Islet of Langerhans (tissue), 1 donor: ENCODE results near the gene PPP1R16B.

Experiments
- FAIRE-seq: peaks from one replicate; lab custom pipeline; 2011; peaks lifted over from hg19 to GRCh38; lab: Jason Lieb, UNC

PPP1R16B gene

DNA sequence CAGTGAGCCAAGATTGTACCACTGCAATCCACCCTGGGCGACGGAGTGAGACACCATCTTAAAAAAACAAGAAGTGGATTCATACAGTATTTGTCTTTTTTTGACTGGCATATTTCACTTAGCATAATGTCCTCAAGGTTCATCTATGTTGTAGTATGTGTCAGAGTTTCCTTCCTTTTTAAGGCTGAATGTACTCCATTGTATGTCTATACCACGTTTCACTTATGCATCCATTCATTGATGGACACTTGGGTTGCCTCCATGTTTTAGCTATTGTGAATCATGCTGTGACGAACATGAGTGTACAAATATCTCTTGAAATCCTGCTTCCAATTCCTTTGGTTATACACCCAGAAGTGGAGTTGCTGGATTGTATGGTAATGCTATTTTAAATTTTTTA is 91.8 kb downstream of the PPP1R16B start:
- FAIRE-seq: no peak

DNA sequence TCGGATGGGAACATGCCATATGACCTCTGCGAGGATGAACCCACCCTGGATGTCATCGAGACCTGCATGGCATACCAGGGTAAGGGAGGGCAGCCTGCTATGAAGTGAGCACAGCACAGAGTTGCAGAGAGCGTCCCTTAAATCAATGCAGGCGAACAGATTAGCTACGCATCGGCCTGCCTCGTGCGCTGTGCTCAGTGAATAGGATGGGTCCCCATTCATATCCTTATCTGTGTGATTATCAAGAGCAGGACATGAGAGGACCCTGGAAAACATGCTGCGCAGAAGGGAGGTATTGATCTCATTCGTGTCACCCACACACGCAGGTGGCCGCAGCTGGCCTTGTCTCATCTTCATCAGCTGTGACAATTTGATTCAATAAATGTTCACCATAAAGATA is 95.1 kb downstream of the PPP1R16B start:
- no peak for FAIRE-seq

DNA sequence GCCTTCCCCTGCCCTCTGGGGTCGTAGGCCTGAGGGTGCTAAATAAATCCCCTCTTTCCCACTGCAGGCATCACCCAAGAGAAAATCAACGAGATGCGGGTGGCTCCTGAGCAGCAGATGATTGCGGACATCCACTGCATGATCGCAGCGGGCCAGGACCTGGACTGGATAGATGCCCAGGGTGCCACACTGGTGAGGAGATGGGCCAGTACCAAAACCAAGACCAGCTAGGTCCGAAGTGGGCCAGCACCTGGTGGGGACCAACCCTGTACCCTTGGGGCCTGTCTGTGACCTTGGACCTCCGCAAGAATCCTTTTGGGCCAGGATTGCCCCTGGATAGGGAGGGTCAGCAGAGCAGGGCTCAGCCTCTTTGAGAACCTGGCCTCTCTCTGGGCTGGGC is 97.1 kb downstream of the PPP1R16B start:
- FAIRE-seq: no peak

DNA sequence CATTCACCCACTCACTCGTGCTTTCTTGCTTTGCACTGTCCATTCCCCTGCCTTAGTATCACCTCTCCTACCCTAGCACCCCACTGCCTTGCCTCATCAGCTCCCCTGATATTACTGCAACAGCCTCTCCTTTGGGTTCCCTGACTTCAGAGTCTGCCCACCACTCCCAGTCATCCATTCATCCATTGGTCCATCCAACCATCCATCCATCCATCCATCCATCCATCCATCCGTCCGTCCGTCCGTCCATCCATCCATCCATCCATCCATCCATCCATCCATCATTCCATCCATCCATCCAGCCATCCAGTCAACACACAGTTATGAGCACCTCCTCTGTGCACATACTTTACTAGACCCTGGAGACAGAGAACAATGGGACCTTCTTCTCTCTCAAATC is 97.8 kb downstream of the PPP1R16B start:
- no peak for FAIRE-seq

DNA sequence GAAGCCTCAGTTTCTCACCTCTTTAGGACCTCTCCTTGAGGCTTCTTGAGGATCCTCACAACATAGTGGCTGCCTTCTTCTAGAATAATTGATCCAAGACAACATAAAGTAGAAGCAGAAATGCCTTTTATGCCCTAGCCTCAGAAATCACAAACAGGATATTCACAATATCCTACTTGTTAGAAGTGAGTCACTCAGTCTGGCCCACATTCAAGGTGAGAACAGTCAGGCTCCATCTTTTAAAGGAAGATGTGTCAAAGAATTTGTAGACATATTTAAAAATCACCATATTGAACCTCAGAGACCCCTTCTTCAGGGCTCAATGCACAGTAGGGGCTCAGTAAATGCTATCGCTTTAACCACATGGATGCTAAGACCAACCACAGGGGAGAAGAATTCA is 99.9 kb downstream of the PPP1R16B start:
- FAIRE-seq: no peak

DNA sequence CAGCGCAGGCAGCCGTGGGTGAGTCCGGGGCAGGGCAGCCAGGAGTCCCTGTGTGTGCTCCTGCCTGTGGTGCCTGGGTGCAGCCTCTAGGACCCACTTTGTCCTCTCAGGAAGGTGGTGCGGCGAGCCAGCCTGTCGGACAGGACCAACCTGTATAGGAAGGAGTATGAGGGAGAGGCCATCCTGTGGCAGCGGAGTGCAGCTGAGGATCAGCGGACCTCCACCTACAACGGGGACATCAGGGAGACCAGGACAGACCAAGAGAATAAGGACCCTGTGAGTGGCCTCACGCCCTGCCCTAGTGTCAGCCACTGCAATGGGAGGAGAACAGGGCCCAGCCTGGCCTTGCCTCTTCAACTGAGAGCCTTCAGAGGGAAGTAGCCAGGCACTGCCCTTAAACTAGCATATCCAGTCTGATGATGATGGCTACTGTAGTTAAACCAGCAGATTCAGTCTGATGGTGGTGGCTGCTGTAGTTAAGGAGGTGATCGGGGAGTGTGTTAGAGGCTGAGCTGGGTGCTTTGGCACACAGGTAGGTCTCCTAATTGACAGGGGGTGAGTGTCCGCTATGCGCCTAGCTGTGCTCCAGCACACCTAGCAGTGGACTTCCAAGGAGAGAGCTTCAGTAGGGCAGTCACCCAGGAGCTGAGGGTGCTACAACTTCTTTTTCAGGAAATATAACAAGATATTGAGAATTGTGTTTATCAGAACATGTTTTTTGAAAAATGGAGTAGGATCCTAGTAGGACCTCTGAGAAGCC is 102.6 kb downstream of the PPP1R16B start:
- no peak for FAIRE-seq

DNA sequence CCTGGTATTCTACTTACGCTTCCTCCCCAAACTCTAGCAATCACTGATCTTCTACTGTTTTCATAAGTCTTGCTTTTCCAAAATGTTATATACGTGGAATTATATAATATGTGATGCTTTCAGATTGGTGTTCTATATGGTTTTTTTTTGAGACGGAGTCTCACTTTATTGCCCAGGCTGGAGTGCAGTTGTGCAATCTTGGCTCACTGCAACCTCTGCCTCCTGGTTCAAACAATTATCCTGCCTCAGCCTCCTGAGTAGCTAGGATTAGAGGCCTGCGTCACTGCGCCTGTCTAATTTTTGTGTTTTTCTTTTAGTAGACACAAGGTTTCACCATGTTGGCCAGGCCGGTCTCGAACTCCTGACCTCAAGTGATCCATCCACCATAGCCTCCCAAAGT is 109.9 kb downstream of the PPP1R16B start:
- no peak for FAIRE-seq

DNA sequence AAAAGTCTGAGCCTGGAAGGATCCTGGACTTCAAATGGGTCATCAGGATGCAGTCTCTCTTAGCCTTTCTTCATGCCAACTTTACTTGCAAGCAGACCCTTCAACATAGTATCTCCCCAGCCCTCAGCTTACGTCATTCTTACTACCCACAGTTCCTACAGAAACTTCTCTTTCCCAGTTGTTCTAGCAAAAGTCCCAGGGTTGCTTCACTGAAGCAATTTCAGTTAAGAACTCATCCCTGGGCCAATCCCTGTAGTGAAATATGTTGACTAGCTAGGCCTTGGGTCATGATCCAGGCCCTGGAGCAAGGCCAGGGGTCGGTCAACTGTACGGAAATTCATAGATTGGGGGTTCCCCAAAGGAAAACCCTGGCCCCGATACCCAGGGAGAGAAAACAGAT is 112.2 kb downstream of the PPP1R16B start:
- FAIRE-seq: no peak

DNA sequence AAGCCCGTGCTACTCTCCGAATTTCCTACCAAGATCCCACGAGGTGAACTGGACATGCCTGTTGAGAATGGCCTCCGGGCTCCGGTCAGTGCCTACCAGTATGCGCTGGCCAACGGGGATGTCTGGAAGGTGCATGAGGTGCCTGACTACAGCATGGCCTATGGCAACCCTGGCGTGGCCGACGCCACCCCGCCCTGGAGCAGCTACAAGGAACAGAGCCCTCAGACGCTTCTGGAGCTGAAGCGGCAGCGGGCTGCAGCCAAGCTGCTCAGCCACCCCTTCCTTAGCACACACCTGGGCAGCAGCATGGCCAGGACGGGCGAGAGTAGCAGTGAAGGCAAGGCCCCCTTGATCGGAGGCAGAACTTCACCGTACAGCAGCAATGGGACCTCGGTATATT is 112.7 kb downstream of the PPP1R16B start:
- FAIRE-seq: no peak

DNA sequence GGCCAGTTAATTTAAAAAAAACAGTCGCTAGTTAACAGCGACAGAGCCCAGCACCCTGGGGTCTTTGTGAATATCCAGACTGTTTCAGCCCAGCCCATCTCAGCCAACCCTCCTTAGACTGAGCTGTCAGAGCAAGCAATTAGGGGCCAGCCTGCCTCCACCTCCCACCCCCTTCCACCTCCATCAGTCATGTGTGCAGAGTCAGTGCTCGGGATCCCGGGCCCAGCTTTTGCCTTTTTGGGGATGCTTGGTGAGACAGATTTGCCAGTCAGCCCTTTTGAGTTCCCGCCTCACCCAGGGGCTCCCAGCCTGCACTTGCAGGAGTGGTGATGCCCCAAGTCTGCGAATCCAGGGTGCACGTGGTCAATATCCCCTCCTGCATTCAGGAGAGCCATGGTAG is 114.2 kb downstream of the PPP1R16B start:
- FAIRE-seq: no peak

DNA sequence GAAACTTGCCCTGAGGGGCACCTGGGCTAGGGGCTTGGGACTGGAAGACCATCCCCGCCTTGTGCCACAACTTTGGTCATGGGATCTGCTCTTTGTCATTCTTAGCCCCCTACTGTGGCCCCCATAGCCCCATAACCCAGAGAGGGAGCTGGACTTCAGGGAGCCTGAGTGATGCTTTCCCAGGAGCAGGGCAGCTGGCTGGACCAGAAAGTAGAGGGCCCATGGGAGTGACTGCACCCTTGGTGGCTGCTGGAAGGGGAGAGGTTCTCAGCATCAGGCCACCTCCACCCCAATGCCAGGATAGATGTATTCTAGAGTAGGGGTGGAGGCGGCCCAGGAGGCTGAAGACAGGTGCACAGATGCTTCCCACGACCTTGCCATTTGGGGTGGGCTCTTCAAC is 114.9 kb downstream of the PPP1R16B start:
- no peak for FAIRE-seq

DNA sequence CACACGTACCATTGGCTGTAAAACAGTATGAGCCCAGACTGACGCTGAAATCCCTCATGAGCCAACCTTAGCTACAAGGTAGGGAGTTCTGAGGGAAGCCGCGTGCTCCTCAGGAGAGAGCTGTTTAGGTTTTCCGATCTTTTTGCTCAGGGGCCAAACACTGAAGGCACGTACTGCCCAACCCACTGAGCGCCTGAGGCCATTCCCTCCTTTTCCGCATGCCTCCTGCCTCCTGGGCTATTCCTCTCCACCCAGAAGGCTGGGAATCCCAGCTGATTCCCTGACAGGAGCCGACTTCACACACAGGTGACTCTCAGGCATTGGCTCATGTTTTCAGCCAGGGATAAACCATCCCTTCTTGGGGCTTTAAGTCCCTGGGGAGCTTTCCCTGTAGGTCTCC is 115.4 kb downstream of the PPP1R16B start:
- no peak for FAIRE-seq

DNA sequence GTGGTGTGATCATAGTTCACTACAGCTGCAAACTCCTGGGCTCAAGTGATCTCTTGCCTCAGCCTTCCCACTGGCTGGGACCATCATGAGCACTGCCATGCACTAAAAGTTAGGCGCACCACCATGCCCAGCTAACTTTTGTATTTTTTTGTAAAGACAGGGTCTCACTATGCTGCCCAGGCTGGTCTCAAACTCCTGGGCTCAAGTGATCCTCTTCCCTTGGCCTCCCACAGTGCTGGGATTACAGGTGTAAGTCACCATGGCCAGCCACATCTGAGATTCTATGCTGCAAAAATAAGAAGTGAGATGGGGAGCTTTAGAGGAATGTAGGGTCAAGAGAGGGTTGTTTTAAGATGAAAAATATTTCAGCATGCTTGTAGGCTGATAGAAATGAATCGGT is 119.2 kb downstream of the PPP1R16B start:
- FAIRE-seq: no peak

DNA sequence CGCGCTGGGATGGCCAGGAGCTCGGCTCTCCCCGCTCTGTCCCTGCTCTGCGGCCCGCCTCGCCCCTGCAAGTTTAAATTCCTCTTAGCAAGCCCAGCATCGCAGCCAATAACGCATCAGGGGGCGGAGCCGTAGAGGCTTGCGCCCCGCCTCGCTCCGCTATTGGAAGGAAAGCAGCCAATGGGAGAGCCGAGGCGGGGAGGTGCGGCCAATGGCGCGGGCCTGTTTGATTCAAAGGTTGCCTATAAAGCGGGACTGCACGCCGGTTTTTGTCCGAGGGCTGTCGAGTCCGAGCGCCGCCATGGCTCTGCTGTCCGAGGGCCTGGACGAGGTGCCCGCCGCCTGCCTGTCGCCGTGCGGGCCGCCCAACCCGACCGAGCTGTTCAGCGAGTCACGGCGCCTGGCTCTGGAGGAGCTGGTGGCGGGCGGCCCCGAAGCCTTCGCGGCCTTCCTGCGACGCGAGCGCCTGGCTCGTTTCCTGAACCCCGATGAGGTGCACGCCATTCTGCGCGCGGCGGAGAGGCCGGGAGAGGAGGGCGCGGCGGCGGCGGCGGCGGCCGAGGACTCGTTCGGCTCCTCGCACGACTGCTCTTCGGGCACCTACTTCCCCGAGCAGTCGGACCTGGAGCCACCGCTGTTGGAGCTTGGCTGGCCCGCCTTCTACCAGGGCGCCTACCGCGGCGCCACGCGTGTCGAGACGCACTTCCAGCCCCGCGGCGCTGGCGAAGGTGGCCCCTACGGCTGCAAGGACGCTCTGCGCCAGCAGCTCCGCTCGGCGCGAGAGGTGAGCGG is 120.8 kb downstream of the PPP1R16B start, which contains the start of gene FAM83D:
Gene FAM83D (plus strand): TSS at position 276 of the 792 bp plus-strand sequence. CDS start 26 bp downstream, at position 302.
- no peak for FAIRE-seq

DNA sequence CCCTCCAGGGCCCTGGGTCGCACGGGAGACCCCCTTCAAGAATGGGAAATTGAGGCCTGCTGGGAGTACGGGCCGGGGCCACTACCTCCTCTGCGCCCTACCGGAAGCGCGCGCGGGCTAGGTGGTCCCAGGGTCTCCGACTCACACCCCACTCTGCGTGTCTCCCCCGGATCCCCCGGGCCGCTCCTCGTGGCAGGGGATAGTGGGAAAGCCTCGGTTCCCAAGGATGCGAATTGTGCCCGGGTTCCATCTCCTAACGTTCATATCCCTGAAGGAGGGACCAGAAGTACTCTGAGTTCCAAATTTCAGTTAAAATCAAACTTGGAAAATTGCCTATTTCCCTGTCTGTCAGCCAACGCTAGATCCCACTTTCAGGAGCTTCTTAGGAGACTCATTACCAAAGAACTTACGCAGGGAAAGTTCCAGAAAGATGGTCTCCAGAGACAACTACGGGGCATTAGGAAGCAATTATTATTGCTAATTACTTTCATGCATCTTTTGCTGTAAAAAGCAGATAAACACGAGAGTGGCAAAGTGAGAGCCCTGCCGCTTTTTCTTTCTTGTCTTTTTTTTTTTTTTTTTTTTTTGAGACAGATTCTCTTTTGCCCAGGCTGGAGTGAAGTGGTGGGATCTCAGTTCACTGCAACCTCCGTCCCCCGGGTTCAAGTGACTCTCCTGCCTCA is 121.6 kb downstream of the PPP1R16B start:
- FAIRE-seq: no peak

DNA sequence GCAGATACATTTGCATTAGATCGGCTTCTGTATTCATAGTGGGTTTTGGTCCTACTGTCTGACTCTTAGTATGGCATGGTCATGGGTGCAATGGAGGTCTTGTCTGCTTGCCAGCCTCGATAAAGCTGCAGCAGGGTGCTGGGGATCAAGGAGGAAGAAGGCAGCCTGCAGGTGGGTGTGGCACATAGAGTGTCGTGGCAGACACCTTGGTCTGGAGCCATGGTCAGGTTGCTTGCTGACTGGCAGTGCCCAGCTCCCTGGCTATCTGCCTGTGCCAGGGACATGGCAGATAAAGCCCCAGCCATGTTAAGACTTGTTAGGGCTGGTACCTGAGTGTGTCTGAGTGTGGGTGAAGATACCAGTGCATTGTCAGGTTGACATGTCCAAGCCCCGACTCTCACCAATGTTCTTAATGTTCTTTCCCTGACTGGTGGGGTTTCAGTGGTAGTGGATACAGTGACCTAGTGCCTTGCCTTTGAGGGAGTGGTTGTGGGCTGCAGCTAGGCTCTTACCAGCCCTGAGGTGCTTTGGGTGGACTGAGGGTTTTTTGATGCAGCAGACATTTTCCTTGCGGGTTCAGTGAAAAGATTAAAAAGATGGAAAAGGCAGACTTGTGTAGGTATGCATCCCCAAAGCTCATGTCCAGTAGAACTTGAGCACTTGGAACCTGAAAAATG is 122.5 kb downstream of the PPP1R16B start:
- no peak for FAIRE-seq

DNA sequence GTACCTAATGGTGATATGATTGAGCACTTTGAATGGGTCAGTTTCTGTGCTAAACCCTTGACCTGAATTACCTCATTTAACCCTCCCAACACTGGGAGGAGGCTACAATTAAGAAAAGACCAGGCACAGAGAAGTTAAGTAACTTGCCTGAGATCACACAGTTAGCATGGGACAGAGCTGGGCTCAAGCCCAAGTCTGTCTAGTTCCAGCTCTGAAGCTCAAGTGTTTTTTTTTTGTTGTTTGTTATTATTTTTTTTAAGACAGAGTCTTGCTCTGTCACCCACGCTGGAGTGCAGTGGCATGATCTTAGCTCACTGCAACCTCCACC is 124.7 kb downstream of the PPP1R16B start:
- FAIRE-seq: no peak

DNA sequence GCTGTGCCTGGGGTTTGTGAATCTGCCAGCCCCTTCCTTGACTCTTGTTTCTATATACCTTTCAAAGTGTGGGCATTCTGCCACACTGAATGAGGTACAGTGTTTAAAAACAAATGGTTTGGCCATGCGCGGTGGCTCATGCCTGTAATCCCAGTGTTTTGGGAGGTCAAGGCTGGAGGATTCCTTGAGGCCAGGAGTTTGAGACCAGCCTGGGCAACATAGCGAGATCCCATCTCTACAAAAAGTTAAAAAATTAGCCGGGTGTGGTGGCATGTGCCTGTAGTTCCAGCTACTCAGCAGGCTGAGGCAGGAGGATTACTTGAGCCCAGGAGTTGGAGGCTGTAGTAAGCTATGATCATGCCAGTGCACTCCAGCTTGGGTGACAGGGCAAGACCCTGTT is 126.5 kb downstream of the PPP1R16B start:
- FAIRE-seq: no peak

DNA sequence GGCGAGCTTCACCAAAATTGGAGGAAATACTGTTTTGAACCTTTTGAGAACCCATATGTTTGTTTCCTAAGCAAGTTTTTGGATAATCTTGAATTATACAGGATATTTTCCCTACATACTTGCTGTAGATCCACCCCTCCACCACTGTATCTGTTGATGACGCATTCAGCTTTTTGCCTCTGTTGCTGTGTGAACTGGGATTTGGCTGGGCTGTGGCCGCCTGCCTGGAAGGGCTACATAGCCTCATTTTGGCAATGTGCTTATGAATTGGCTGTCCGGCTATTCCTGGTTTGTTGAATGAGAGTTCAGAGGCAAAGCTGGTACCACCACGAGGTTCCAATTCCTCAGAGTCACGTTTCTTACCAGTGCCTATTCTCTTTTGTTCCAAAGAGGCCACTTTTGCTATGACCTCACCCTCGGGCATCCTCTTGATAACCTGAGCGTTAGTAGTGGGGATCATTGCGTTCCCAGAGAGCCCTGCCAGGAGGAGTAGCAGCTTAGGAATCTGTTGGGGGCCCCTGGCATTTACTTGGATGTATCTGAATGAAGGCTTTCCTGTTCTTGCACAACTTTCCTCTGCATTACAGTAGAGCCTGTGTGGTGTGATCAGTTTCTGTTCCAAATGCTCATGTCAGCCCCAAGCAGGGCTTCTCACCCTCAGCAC is 127.1 kb downstream of the PPP1R16B start:
- no peak for FAIRE-seq

DNA sequence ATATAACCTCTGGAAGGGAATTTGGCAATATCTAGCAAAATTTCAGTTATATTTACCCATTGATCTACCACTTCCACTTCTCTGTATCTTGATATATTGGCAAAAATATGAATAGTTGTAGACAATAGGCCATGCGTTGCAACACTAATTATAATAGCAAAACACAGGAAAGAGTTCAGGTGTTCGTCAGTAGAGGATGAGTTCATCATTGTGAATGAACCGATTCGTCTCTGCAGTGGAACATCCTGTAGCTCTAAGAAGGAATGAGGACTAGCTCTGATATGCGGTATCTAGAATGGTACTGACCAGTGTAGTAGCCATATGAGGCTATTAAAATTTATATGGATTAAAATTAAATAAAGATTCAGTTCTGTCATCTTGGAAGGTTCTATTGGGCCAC is 129.0 kb downstream of the PPP1R16B start:
- FAIRE-seq: no peak

DNA sequence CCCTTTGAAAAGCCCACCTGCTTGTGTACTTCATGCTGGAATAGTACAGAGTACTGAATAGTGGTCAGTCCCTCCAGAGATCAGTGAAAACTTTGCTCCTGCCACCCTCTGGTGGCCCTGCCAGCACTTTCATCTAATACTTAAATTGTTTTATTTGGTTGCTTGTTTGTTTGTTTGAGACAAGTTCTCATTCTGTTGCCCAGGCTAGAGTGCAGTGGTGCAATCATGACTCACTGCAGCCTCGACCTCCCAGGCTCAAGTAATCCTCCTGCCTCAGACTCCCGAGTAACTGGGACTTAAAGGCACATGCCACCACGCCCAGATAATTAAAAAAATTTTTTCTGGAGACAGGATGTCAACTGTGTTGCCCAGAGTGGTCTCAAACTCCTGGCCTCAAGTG is 129.8 kb downstream of the PPP1R16B start:
- FAIRE-seq: no peak

DNA sequence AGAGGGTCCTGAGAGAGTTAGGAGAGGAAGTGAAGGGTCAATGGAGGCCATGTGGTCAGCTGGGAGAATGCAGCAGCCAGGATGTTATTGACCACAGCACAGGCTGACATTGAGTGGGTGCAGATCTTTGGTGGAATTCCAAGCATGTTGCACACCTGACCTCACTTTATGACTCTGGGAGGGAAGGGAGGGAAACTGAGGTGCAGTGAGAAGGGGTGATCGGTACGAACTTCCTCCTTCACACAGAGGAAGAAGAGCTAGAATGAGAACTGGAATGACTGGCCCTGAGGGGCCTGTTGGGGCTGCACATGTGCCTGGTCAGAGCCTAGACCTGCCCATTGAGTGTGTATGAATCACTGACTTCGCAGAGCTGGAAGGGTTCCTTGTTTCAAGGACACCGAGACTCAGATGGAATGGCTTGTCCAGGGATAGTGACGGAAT is 130.5 kb downstream of the PPP1R16B start:
- no peak for FAIRE-seq
